GM18907 (cell line): ENCODE results near the gene SLC35D2.
"Not testable (repeated sequence)": the region's sequence is repeated elsewhere in the genome, so short reads cannot be mapped to it uniquely, and the experiment has no call there.

Experiments
- ATAC-seq: cut with Tn5 transposase; IDR thresholded peaks from one replicate; pipeline ENCODE4 v1.9.1; 2021; ENCODE audit warnings: mild to moderate bottlenecking, moderate library complexity; ENCODE audit not compliant: unreplicated experiment

Gene SLC35D2

DNA sequence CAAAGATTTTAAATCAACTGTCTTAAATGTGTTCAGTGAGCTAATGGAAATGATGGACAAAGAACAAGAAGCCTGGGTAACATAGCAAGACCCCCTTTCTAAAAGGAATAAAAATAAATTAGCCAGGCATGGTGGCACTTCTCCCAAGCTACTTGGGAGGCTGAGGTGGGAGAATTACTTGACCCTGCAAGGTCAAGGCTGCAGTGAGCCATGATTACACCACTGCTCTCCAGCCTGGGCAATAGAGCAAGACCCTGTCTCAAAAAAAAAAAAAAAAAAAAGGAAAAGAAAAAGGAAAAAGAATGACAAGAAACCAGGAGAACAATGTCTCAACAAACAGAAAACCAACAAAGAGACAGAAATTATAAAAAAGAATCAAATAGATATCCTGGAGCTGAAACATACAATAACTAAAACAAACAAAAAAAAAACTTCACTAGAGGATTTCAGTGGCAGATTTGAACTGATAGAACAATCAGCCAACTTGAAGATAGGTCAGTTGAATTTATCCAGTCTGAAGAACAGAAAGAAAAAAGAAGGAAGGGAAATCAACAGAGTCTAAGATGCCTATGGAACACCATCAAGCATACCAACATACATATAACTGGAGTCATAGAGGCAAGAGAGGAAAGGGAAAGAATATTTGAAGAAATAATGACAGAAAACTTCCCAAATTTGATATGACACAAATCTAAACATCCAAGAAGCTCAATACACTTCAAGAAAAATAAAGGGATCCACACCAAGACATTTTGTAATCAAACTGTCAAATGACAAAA, 16.8 kb upstream of the SLC35D2 start:
- ATAC-seq: no peak

DNA sequence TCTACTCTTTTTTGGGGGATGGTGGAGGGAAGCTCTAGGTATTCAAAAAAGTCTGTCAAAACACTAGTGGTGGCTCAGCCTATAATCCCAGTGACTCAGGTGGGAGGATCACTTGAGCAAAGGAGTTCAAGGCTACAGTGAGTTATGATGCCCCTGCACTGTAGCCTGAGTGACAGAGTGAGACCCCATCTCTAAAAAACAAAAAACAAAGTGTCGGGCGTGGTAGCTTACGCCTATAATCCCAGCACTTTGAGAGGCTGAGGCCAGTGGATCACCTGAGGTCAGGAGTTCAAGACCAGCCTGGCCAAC, 15.8 kb upstream of the SLC35D2 start:
- ATAC-seq: no peak

DNA sequence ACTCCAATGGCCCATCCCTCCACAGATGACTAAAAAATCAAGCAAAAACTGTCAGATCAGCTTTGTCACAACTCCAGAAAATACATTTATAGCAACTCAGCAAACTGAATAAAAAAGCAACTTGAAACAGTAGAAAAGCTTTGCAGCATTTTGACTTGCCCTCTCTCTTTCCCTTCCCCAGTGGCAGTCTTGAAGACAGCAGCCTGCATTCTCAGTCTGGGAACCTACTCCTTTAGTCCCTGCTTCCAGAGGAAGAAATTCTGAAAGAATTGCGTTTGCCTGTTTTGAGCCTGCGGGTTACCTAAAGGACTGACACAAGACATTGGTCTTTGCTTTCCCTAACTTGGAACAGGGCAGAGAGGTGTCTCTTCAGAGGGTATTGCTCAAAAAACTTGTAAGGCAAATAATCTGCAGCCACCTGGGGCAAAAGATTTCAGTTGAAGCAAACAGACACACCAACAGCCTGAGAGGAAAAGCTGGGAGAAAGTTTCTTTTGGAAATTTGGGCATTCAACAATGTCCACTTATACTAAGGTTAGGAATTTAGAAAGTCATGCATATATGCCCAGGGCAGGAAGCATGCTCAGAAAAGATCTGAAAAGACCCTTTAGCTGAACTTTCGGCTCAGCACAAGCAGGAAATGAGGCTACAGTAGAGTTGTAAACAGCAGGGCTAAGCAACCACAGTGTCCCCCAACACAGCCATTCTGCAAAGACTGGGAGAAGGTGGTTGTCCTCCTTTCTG, 15.2 kb upstream of the SLC35D2 start:
- ATAC-seq: no peak

DNA sequence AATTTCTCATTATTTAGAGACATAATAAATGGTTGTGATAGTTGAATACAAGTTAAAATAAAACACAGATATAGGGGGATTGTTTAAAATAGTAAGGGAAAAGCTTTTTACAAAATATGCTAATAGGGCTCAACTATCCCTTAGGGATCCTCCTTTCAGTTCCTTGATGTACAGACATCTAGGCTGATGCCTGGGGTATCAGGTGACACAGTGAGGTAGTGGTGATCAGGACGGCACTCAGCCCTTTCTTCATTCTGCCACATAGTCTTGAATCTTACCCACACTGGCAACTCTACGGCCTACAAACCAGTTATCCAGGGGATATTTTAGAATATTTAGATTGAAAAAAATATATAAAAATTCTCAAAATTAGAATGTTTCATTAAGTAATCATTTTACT, 12.5 kb upstream of the SLC35D2 start:
- no peak for ATAC-seq

DNA sequence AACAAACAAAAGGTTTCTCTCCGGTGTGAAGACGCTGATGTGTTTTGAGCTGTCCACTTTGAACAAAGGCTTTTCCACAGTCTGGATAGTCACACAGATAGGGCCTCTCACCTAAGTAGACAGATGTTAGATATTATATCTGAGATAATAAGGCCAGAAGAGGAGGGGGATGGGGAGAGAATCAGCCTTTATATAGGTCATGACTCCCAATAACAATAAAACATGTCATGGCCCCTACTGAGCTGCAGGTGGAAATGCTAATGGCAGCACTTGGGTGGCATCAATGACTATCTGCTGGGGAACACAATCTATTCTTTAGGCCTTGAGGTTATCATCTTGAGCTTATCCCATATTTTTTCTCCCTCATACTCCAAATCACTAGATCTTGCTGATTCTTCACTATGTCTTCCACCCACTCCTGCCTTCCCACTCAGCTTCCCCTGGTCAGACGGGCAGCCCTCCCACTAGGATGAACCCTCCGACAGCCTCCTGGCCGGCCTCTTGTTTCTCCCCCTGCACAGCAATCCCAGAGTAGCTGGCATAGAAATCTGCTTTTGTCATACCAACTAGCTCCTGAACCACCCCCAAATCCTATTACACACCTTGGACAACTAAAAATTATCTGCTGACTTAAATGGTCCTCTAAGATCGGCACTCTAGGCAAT, 11.5 kb upstream of the SLC35D2 start:
- no peak for ATAC-seq

DNA sequence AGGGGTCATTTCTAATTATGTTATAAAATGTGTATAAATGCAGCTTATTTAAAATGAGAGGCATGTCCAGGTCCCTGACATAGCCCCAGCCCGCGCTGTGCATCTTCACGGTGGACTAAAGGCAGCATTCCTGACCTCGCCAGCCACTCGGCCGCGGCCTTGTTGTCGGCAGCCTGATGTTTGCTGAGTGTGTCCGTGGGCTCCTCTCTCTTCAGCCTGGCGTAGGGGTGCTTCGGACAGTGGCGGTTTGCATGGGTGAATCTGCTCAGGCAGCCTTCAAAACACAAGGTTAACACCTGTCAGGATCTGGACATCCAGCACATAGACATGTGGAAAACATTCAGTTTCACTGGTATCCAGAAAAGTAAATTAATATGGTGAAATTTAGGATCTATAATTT, 8.8 kb upstream of the SLC35D2 start:
- ATAC-seq: no peak

DNA sequence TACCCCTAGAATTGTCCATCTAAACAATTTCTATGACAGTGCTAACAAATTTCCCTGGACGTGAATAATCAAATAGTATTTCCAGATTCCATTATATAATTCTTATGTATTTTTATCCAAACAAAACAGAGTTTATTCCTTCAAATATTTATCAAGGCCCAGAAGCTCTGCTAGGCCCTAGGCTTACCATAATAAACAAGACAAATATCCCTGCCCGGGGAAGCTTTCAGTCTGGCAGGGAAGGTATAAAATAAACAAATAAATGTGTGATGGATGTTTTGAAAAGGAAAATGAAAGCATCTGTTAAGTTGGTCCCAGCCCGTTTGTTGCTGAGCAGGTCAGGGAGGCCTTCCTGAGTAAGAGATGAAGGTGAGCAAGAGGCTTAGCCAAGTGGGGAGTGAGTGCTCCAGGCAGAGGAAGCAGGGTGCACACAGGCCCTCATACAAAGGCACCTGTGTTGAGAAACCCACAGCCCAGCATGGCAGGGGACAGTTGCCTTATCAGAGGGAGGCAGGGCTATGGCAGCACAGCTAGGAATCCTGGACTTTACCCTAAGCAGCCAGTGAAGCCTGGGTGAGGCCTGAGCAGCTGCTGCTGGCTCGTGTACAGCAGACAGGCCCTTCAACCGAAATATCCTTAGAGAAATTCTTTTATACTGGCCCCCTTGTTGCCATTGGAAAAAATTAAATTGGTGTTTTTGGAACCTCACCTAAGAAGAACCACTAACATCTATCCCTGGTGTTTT, 7.7 kb upstream of the SLC35D2 start:
- no peak for ATAC-seq

DNA sequence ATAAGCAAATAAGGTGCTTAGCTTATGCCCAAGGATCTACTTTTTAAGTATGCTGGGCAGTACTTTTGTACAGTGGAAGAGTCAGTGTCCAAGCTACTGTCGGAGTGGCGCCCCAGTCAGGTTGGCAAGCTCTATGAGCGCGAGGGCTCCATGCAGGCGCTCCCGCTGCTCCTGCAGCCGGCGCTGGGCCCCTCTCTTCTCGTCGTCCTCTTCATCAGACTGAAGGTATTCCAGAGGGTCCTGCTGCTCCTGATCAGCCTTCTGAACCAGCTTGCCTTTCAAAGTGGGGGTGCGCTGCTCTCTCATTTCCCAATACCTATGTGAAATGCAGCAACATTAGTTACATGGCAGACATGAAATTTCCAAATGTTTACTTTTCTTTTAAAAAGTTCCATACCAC, 4.6 kb upstream of the SLC35D2 start:
- ATAC-seq: no peak

DNA sequence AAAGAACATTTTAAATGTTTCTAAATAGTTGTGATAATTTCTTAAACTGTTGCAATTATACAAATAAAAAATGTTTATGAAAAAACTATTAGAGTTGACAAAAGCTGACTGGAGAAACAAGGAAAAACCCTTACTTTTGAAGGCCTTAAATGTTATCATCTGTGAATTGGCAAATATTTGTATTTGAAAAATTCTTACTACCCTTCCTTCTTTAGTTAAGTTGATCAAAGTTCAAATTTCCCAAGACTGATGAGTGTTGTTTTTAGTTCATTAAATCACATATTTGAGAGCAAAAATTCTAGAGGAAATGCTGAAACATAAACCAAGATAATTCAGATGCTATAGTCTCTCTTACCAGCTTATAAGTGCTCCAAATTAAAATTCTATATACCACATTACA, 2.6 kb upstream of the SLC35D2 start:
- ATAC-seq: no peak

DNA sequence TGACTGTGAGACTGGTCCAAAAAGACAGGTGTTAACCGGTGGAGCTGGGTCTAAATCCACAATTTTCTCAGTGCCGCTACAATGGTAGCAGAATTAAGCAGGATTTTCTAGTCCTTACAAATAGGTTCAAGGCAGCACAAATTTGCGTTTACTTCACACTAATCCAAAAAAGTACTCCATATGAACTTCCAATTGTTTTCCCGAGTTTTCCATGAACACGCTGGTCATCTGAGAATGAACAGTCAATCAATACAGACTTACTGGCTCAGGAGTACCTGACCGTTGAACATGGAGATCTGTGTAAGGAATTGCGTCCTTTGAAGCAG, 709 bp downstream of the SLC35D2 start:
- no peak for ATAC-seq

DNA sequence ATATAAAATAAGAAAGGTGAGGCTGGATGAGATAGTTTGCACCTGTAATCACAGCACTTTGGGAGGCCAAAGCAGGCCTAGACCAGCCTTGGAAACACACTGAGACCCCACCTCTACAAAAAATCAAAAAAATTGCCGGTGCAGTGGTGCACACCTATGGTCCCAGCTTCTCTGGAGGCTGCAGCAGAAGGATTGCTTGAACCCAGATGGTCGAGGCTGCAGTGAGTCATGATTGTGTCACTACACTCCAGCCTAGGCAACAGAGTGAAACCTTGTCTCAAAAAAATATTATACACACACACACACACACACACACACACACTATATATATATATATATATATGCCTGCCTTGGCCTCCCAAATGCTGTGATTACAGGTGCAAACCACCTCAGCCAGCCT, 1.3 kb downstream of the SLC35D2 start:
- ATAC-seq: no peak

DNA sequence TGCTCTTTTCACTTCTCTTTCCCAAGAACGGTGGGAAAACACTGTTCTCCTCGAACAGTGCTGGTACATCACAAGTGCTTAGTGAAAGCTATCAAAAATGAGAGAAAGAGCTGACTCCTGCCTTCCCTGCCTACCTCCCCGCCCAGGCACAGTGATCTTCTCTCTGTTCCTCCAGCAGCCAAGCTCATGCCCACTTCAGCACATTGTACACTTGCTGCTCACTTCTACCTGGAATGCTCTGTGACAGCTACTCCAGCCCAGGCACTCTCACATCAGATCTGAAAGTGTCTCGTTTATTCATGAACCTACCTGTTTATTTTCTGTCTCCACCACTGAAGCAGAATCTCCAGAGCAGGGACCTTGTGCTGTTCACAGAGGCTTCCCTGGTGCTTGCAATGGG, 1.8 kb downstream of the SLC35D2 start:
- ATAC-seq: no peak

DNA sequence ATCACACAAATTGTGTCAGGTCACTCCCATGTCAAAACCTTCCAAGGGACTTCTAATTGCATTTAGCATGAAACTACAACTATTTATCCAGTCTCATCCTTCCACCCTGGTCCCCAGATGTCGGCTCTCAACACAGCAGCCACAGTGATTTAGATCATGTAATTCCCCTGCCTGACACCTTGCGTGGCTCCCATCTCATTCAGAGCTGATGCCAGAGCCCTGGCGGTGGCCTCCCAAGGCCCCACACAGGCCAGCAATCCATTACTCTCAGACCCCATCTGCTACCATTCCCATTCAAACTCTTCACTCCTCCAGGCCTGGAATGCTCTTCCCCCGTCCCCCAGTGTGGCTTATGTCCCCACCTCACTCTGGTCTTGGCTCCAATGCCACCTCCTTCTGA, 2.4 kb downstream of the SLC35D2 start:
- ATAC-seq: no peak

DNA sequence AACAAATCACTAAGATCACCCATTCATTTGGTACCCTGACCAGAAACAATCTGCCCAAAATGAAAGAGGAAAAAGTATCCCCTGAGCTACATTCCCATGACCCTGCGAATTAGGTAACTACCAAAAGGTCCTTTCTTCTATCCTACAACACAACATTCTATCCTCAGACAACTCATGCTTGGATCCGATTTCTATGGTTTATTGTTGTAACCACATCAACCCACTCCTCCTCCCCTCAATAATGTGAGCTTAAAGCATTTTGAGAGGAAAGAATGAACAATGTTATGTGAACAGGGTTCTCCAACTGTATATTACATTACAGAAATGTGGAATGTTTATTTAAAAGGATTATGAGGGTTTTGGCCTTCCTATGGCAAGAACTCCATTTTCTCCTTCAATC, 4.0 kb downstream of the SLC35D2 start:
- no peak for ATAC-seq

DNA sequence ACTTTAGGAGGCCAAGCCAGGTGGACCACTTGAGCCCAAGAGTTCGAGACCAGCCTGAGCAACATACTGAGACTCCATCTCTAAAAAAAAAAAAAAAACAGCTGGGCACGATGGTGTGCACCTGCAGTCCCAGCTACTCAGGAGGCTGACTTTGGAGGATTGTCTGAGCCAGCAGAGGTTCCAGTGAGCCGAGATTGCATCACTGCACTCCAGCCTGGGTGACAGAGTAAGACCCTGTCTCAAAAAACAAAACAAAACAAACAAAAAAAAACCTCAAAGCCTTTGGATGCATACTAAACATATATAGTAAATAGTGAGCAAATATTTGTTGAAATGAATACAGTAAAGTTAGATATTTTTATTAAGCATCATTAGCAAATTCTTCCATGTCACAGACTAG, 5.3 kb downstream of the SLC35D2 start:
- ATAC-seq: no peak

DNA sequence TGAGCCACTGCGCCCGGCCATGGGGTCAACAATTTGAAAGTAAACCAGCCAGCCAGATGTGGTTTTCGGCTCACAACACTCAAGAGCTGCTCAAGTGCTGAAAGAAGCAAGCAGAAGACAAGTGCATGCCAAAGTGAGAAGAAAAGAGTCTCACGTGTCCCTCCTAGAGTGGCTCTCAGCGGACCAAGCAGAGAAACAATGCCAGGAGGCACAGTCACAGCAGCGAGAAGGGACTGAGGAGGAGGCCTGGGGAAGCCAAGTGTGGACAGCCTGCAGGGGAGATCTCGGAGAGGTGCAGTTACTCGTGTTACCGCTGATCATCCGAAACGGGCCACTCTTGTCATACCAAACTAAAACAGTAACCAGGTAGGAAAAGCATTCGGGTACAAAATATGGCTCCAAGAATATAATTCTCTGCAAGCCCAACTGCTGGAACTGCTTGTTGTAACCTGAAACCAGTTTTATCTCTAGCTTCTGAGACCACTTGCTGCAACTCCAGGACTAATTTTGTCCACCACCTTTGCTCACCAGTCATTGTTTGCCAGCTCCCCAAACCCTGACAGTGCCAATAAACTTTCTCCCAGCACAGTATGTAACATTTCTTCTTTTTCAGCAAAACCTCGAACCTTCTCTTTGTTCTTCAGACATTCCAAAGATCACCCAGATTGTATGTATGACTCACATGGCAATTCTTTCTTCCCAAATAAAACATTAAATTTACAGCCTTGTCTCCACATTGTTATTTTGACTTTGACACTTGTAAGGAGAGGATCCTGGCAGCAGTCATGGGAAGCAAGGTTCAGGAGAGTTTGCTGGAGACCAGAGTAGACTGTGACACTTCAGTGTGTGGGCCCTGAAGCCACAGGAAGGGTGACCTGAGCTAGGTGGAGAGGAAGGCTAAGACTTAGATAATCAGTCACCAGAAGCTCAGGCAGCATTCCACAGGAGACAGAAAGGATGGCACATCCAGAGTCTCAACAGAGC, 6.3 kb downstream of the SLC35D2 start:
- ATAC-seq: no peak

DNA sequence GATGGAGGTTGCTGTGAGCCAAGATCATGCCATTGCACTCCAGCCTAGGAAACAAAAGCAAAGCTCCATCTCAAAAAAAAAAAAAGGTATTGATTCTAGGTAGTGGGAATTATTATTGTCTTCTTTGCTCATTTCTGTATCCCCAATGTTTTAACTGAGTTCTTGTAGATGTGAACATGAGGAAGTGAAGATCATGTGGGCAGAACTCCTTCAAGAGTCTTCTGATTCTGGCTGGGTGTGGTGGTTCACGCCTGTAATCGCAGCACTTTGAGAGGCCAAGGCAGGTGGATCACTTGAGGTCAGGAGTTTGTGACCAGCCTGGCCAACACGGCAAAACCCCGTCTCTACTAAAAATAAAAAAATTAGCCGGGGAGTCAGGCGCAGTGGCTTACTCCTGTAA, 8.0 kb downstream of the SLC35D2 start:
- not testable (repeated sequence) for ATAC-seq

DNA sequence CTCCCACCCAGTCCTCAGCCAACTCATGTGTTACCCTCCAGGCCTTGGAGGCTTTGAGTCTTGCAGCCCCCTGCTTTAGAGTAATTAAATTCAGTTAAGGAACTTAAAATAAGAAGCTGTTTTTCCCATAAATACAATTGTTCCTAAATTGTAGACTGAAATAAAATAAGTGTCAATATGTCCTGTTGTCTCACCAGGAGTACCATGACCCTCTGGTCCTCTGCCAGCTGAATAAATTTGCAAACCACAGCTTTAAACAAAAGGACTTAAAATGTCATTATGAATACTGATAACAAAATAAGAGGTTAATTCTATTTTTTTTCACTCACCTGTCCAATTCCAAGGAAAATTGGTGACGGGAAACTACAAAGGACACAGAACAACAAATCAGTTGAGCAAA, 15.6 kb downstream of the SLC35D2 start:
- no peak for ATAC-seq

DNA sequence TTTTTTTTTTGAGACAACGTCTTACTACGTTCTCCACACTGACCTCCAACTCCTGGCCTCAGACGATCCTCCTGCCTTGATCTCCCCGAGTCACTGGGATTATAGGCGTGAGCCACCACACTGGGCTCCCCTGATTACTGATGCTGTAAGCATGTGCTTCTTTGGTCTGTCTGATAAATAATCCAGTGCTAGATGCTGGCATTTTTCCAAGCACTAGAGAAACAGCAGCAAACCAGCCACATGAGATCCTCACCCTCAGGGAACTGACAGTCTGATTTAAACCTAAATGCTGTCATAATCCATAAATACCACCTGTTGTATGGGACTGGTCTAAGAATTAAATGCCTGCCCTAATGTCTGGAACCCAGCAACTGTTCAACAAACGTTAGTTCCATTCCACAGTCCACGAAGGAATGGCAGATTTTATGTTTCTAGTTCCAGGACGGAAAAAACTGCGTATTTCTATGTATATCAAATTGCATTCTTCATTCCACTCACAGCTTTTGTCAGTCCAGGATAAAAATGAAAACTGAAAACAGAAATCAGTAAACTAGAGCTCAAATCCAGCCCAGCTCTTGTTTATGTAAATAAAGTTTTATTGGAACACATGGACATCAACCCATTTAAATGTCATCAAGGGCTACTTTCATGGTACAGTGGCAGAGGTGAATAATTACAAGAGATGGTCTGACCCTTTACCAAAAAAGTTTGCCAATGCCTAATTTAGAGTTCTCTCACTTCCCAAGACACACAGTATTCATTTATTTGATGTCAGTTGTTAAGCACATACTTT, 20.1 kb downstream of the SLC35D2 start:
- no peak for ATAC-seq

DNA sequence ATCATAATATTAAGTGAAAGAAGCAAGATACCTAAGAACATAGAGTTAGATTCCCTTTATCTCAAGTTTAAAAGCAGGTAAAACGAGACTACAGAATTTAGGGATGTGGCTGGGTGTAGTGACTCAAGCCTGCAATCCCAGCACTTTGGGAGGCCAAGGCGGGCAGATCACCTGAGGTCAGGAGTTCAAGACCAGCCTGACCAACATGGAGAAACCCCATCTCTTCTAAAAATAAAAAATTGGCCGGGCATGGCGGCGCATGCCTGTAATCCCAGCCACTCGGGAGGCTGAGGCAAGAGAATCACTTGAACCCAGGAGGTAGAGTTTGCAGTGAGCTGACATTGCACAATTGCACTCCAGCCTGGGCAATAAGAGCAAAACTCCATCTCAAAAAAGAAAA, 21.4 kb downstream of the SLC35D2 start:
- not testable (repeated sequence) for ATAC-seq
